ENCODE data around the gene RNASEH2A.
A peak's percentile ranks its signal among the peaks of the same experiment; 100 is the strongest.
"Not testable (repeated sequence)": the region's sequence is repeated elsewhere in the genome, so short reads cannot be mapped to it uniquely, and the experiment has no call there.

Gene RNASEH2A

GRCh38 chr19:12794196-12794941 is 12.0 kb upstream of the RNASEH2A start:
- DNase-seq: no peak

- no peak for DNase-seq
Measured at GRCh38 chr19:12794971-12795381, 11.4 kb upstream of the RNASEH2A start.

- DNase-seq: peak; percentile 38 to 42
Measured at GRCh38 chr19:12796146-12797071, 10.0 kb upstream of the RNASEH2A start.

GRCh38 chr19:12797141-12797587 is 9.2 kb upstream of the RNASEH2A start:
- no peak for DNase-seq

- DNase-seq: not testable (repeated sequence)
Measured at GRCh38 chr19:12797607-12798006, 8.8 kb upstream of the RNASEH2A start.

GRCh38 chr19:12799742-12800465 is 6.5 kb upstream of the RNASEH2A start:
- no peak for DNase-seq

GRCh38 chr19:12800466-12800770 is 6.0 kb upstream of the RNASEH2A start:
- no peak for DNase-seq

- no peak for DNase-seq
Measured at GRCh38 chr19:12800923-12801465, 5.4 kb upstream of the RNASEH2A start.

- DNase-seq: peak; percentile 43 to 55
Measured at GRCh38 chr19:12801466-12802266, 4.7 kb upstream of the RNASEH2A start, which contains the start of the genes PRDX2 and THSD8. Gene PRDX2, minus strand, starts transcription at chr19:12801800. Its CDS starts 539 bp downstream, at chr19:12801261. Gene THSD8, plus strand, starts transcription at chr19:12802069. Its CDS starts 3 bp downstream, at chr19:12802072.

GRCh38 chr19:12802267-12803106 is 3.9 kb upstream of the RNASEH2A start:
- no peak for DNase-seq

- no peak for DNase-seq
Measured at GRCh38 chr19:12804051-12804450, 2.3 kb upstream of the RNASEH2A start.

- no peak for DNase-seq
Measured at GRCh38 chr19:12815088-12815487, 8.7 kb downstream of the RNASEH2A start.

GRCh38 chr19:12817188-12817587 is 10.8 kb downstream of the RNASEH2A start:
- not testable (repeated sequence) for DNase-seq

- DNase-seq: not testable (repeated sequence)
Measured at GRCh38 chr19:12817810-12818209, 11.4 kb downstream of the RNASEH2A start.

GRCh38 chr19:12821761-12822160 is 15.4 kb downstream of the RNASEH2A start:
- no peak for DNase-seq

- DNase-seq: no peak
Measured at GRCh38 chr19:12825254-12826131, 19.1 kb downstream of the RNASEH2A start.

GRCh38 chr19:12828494-12828893 is 22.1 kb downstream of the RNASEH2A start:
- no peak for DNase-seq

- no peak for DNase-seq
Measured at GRCh38 chr19:12833418-12833737, 27.0 kb downstream of the RNASEH2A start.

GRCh38 chr19:12833738-12834565 is 27.6 kb downstream of the RNASEH2A start:
- DNase-seq: no peak

Measured in NCI-H187 (cell line).